ENCODE measurements around the gene UBE2QL1.

Gene UBE2QL1

DNA sequence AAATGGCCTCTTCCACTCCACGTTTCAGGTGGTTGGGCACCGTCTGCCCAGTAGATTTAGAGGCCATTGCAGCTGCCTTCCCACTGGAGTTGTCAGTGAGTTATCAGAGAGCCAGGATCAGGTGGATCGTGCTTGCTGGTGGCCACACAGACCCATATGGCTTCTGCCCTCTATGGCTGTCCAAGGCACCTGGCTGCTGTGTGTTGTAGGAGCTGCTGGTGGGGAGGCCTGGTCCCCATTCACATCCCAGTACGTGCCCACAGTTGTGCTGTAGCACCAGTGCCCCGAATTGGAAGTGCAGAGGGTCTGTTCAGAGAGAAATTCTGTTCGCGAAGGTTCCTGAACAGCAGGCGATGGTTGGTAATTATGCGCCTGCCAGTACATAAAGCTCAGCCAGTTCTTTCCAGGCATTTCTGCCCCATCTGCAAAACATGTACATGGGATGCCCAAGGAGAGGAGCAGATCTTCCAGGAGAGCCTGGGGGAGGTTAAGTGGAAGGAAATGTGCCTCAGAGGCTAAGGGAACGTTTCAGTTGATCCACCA, 41.1 kb downstream of the UBE2QL1 start:
- Histone ChIP-seq H3K27ac (no peak overlapping the region), H3K36me3 (replicated peaks) (no peaks in the 10 kb centered on the region), H3K4me3 (ENCODE audit: low read depth, low read length) (no peak overlapping the region), H3K27me3 (replicated peaks) (no peaks in the 10 kb centered on the region)
- in situ Hi-C loops (cut with HindIII; ENCODE audit: low pct_ligation_motif_present, low sequenced_read_pairs), result no loop called here
- TF ChIP-seq, protein P1, sequence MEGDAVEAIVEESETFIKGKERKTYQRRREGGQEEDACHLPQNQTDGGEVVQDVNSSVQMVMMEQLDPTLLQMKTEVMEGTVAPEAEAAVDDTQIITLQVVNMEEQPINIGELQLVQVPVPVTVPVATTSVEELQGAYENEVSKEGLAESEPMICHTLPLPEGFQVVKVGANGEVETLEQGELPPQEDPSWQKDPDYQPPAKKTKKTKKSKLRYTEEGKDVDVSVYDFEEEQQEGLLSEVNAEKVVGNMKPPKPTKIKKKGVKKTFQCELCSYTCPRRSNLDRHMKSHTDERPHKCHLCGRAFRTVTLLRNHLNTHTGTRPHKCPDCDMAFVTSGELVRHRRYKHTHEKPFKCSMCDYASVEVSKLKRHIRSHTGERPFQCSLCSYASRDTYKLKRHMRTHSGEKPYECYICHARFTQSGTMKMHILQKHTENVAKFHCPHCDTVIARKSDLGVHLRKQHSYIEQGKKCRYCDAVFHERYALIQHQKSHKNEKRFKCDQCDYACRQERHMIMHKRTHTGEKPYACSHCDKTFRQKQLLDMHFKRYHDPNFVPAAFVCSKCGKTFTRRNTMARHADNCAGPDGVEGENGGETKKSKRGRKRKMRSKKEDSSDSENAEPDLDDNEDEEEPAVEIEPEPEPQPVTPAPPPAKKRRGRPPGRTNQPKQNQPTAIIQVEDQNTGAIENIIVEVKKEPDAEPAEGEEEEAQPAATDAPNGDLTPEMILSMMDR (IDR thresholded peaks at IDR 0.05; ENCODE audit: low read depth, low read length, missing control alignments), result no peak
- DNase-seq, result no peak

DNA sequence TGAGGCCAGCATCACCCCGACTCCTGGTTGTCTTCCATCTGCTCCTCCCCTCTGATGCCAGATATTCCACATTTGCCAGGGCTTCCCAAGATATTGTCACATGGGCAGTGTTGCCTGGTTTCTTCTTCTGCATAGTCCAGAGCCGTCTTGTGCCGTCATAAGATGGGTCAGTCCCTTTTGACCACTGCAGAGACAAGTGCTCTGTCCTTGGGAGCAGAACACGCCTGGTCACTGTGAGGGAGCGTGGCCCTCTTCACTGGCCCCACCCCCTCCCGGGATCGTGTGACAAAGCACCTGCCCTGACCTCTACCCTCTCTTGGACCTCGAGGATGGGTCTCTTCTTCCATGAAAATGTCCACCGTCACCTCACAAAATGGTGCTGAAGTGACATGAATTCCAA, 41.6 kb downstream of the UBE2QL1 start:
- no peak overlapping the region for H3K4me3 ChIP-seq (ENCODE audit: low read depth, low read length)
- in situ Hi-C loops (cut with HindIII; ENCODE audit: low pct_ligation_motif_present, low sequenced_read_pairs), result no loop called here
- DNase-seq, result no peak
- H3K36me3 ChIP-seq (replicated peaks), result no peaks in the 10 kb centered on the region
- H3K27me3 ChIP-seq (replicated peaks), result no peaks in the 10 kb centered on the region
- TF ChIP-seq, protein P1 (IDR thresholded peaks at IDR 0.05; ENCODE audit: low read depth, low read length, missing control alignments), result no peak
- no peak overlapping the region for H3K27ac ChIP-seq

- Histone ChIP-seq H3K4me3 (ENCODE audit: low read depth, low read length) (no peak overlapping the region), H3K27me3 (replicated peaks) (no peaks in the 10 kb centered on the region), H3K27ac (no peak overlapping the region), H3K36me3 (replicated peaks) (no peaks in the 10 kb centered on the region)
- TF ChIP-seq, protein P1 (IDR thresholded peaks at IDR 0.05; ENCODE audit: low read depth, low read length, missing control alignments), result no peak
- in situ Hi-C loops (cut with HindIII; ENCODE audit: low pct_ligation_motif_present, low sequenced_read_pairs), result no loop called here
- DNase-seq, result no peak
Observed at GRCh38 chr5:6490693-6491092, 42.0 kb downstream of the UBE2QL1 start.

DNA sequence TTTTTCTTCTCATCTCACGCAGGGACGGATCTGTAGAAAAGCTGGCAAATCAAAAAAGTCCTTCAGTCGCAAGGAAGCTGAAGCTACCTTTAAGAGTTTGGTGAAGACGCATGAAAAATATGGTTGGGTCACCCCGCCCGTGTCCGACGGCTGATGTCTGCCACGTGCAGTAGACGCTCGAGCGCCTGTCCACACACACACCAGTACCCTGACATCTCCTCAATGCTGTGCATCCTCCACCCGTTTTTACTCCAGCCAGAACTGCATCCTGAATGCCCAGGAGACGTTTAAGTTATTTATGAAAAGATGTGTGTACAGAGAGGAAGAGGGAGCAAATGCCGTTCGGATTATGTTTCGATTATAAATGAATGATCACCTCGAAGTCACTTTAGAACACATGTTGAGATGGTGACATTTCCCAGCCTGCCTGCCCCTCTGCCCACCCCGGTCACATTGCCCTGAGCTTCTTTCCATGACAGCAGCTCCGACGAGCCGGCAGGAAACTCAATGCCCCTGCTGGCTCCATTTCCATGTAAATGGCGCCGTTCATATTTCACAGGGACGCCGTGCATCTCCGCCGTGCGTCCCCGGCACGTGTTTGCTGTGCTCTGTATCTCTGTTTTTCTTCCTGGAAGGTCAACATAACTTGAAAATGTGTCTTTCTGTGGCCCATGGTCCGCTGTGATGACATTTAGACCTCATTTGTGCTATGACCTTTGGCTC, 42.7 kb downstream of the UBE2QL1 start:
- DNase-seq, result no peak
- Histone ChIP-seq H3K36me3 (replicated peaks) (no peaks in the 10 kb centered on the region), H3K27me3 (replicated peaks) (no peaks in the 10 kb centered on the region), H3K27ac (no peak overlapping the region), H3K4me3 (ENCODE audit: low read depth, low read length) (no peak overlapping the region)
- TF ChIP-seq, protein P1 (IDR thresholded peaks at IDR 0.05; ENCODE audit: low read depth, low read length, missing control alignments), result no peak
- in situ Hi-C loops (cut with HindIII; ENCODE audit: low pct_ligation_motif_present, low sequenced_read_pairs), result no loop called here

DNA sequence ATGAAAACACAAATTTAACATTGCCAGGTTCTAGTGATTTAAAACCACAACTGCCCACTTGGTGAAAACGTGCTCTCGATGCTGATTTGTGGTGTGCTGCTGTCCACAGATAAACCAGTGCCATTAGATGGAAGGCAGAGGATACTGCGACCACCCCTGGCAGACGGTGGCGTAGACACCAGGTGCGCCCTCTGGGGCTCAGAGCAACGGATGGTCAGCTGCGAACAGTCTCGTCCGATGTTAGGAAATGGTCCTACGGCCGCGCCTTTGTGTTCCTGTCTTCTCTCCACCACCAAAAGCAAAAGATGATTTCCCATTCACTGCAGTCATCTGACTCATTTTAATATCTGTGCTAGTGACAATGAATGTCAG, 43.2 kb downstream of the UBE2QL1 start:
- TF ChIP-seq, protein P1 (IDR thresholded peaks at IDR 0.05; ENCODE audit: low read depth, low read length, missing control alignments), result no peak
- Histone ChIP-seq H3K36me3 (replicated peaks) (no peaks in the 10 kb centered on the region), H3K4me3 (ENCODE audit: low read depth, low read length) (no peak overlapping the region), H3K27me3 (replicated peaks) (no peaks in the 10 kb centered on the region), H3K27ac (no peak overlapping the region)
- in situ Hi-C loops (cut with HindIII; ENCODE audit: low pct_ligation_motif_present, low sequenced_read_pairs), result no loop called here
- no peak for DNase-seq

DNA sequence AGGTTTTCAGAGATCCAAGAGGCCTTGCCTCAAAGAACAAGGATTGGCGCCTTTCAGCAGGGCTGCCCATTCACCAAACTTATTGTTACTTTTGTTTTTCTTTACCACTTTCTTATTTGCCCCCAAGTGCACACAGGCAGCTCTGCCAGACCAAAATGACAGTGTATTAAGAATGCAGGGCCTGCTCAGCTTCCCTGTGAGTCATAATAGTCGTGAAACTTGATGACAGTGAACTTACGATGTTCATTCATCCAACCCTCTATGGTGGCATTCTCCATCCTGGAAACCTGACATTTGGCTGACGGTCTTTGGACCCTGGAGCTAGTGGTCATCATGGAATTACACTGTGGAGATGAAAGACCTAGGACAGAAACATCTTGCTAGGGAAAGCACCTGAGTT, 44.3 kb downstream of the UBE2QL1 start:
- Histone ChIP-seq H3K27me3 (replicated peaks) (no peaks in the 10 kb centered on the region), H3K36me3 (replicated peaks) (no peaks in the 10 kb centered on the region), H3K27ac (no peak overlapping the region), H3K4me3 (ENCODE audit: low read depth, low read length) (no peak overlapping the region)
- TF ChIP-seq, protein P1 (IDR thresholded peaks at IDR 0.05; ENCODE audit: low read depth, low read length, missing control alignments), result no peak
- DNase-seq, result no peak
- in situ Hi-C loops (cut with HindIII; ENCODE audit: low pct_ligation_motif_present, low sequenced_read_pairs), result no loop called here
